K562 (cell line): ENCODE results near the gene RBPMS2.

Experiments used
- ETV6 ChIP-seq, 3 experiments: fragments of 150-350 bp in 1 of 3; sonication (generic) in 1 of 3; formaldehyde crosslinking in 1 of 3; IDR thresholded peaks; 2 replicates each; pipeline versions ENCODE4 v1.6.1 to v1.8.0; 2014 to 2022; ENCODE audit warnings: borderline replicate concordance in 2 of 3, low read depth in 2 of 3, antibody characterized with exemption in 1 of 3, low read length in 1 of 3, mild to moderate bottlenecking in 1 of 3, missing genetic modification reagents in 1 of 3
- FOXP4 ChIP-seq: sonication (generic); formaldehyde crosslinking; IDR thresholded peaks from 2 replicates; pipeline ENCODE4 v1.8.0; 2022; ENCODE audit warnings: mild to moderate bottlenecking, missing genetic modification reagents, borderline replicate concordance
- ZKSCAN8 ChIP-seq: fragments of 200-800 bp; sonication (Bioruptor generic); IDR thresholded peaks from 2 replicates; pipeline ENCODE4 v1.6.1; 2016; ENCODE audit warnings: missing genetic modification characterization, missing compliant biosample characterization

- no peak for TF ChIP-seq ETV6 (IDR thresholded peaks at IDR 0.05; ENCODE audit: borderline replicate concordance in 1 of 2, low read depth in 2 of 2, low read length in 1 of 2)
- TF ChIP-seq ETV6 (CRISPR knock-in tag; IDR thresholded peaks at IDR 0.05; ENCODE audit: borderline replicate concordance) = no peak
- TF ChIP-seq ZKSCAN8 (CRISPR knock-in tag) = no peak
- TF ChIP-seq FOXP4 (CRISPR knock-in tag) = no peak
These were observed 36.9 kb downstream of the RBPMS2 start for GRCh38 chr15:64738226-64739095.
